ENCODE data around the gene ACADSB. TPM values are rescaled to one million over a fixed set of nuclear protein-coding genes. Genes with fewer than 3 reads are reported as not detected.

The ACADSB gene
- 14.5 TPM for total RNA-seq

DNA sequence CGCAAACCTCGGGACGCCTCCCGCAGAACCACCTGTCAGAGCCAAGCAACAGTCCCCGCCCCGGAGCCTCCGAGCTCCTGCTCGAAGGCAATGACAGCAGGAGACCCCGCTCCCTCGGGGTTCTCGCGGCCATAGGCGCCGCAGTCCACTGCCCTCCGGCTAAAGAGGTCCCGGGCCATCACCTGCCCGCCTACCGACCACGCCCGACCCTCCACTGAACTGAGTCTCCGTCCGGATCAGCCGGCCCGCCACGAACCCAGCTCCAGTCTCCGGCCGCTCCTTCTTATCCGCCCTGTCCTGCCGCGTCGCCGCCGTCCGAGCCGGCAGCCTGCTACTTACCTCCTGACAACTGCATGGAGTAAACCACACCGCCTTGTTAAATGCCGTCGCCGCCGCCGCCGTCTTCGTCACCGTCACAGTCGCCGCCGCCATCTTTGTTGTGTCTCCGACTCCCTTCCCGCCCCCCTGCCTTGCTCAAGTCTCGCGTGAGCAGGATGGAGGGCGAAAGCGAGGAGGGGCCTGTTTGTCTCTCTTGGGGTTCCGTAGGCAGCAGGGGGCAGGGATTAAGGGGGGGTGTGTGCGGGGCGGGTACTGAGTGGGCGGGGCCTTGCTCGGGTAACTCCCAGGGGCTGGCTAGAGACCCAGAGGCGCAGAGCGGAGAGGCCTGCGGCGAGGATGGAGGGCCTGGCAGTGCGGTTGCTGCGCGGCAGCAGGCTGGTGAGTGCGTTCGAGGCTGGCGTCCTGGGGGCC lies at the start of gene ACADSB, which contains the start of gene IKZF5:
Gene ACADSB (plus strand): TSS at position 652 of the 750 bp plus-strand sequence. CDS start 24 bp downstream, at position 676.
Gene IKZF5 (minus strand): TSS at position 441 of the 750 bp plus-strand sequence. CDS start 10,170 bp downstream, outside the sequence.
- peak; percentile 97 for DNase-seq

DNA sequence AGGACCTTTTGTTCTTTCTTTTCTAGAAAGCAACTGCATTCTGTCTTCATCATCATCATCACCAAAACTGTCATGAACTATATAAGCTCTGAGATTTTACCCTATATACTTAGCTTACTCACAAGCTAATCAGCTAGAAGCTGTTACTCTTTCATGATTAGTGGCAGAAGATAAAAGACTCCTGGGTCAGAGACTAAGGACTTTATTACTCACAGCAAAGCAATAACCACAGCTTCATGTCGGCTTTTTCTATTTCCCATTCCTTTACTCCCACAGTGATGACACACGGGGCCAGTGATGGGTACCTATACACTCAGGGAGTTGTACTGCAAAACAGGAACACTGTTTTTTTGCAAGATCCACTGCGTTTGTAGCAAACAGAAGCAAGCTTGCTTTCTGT lies 46.4 kb upstream of the ACADSB start:
- no peak for DNase-seq

- DNase-seq, result no peak
These were observed 41.9 kb upstream of the ACADSB start for GRCh38 chr10:122966879-122967278.

DNA sequence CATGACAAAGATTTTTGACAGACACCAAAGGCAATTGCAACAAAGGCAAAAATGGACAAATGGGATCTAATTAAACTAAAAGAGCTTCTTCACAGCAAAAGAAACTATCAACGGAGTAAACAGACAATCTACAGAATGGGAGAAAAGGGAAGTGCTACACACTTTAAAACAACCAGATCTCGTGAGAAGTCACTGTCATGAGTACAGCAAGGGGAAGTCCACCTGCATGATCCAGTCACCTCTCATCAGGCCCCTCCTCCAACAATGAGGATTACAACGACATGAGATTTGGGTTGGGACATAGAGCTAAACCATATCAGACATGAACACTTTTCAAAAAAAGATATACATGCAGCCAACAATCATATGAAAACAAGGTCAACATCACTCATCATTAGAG lies 40.1 kb upstream of the ACADSB start:
- no peak for DNase-seq

GRCh38 chr10:122974023-122974422 lies 34.8 kb upstream of the ACADSB start:
- no peak for DNase-seq

- no peak for DNase-seq
These were observed 34.2 kb upstream of the ACADSB start for GRCh38 chr10:122974543-122975064.

DNA sequence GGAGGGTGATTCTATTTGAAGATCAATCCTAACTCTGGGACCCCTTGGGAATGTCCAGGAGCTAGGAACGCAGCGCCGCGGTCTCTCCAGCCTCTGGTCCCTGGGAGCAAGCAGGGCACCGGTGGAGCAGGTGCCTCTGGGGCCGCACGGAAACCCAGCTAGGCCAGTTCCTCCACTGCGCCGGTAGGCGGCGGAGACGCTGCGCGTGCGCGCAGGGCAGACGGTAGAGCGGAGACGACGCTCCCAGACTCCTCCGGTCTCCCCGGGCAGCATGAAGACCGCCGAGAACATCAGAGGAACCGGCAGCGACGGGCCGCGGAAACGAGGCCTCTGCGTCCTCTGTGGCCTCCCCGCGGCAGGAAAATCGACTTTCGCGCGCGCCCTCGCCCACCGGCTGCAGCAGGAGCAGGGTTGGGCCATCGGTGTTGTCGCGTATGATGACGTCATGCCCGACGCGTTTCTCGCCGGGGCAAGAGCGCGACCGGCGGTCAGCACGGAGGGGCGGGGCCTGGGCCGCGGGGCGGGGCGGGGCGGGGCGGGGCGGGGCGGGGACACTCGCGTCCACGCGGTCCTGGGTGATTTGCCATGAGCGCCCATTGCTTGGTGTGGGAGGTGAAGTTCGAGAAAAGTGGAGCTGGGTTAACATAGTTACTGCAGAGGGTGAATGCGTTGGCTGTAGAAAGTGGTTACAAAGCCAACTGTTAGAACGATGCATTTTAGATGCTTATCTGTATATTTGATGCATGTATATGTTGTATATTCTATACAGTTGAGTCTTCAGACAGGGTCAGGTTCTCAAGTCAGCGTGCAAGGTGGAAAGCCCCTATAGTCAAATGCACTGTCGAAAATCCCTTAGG lies 28.4 kb upstream of the ACADSB start, which contains the start of gene PSTK:
Gene PSTK (plus strand): TSS at position 193 of the 857 bp plus-strand sequence. CDS start 79 bp downstream, at position 272.
- DNase-seq, result peak; percentile 95

DNA sequence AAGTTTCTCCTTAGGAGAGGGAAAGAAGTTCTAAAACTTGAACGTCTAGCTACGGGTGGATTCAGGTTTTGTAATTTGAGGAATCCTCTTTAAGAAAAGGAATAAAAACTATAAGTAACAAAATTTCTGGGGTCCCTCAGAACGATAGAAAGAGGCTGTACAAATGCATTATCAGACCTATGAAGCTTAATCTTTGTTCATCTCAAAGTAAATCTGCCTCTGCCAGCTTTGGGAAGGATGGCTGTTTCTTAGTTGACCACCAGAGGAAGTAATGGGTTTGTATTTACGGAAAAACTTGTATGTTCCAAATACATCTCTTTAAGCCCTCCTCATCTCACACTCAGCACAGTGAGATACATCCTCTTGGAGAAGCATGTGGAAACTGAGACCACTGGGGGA lies 27.7 kb upstream of the ACADSB start:
- no peak for DNase-seq

GRCh38 chr10:122983898-122984297 lies 24.9 kb upstream of the ACADSB start:
- DNase-seq, result no peak

- DNase-seq, result no peak
These were observed 24.1 kb upstream of the ACADSB start for GRCh38 chr10:122984708-122985107.

DNA sequence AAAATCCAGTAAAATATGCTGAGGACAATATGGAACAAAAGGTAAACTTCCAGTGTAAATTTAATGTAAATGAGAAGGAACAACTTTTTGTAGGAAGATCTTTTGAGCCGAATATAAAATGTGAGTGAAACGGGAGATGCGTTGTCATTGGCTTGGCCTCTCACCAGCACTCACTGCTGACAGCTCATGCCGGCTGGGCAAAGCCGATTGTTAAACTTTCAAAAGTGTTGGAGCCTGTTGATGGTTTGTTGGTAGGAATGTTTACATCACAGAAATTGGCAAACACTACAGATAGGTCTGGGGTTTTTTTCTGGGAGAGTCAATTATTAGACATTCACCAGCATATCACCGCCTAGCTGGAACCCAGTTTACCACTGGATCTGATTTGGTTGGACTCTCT lies 22.5 kb upstream of the ACADSB start:
- DNase-seq, result no peak

DNA sequence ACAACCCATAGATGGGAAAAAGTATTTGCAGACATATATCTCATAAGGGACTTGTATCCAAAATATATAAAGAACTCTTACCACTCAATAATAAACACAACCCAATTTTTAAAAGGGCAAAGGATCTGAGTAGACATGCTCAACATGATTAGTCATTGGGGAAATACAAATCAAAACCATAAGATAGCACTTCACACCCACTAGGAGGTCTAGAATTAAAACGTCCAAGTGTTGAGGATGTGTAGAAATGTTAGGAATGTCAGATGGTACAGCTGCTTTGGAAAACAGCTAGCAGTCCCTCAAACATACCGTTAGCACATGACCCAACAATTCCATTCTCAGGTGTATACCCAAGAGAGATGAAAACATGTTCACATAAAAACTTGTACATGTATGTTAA lies 20.3 kb upstream of the ACADSB start:
- DNase-seq, result no peak

DNA sequence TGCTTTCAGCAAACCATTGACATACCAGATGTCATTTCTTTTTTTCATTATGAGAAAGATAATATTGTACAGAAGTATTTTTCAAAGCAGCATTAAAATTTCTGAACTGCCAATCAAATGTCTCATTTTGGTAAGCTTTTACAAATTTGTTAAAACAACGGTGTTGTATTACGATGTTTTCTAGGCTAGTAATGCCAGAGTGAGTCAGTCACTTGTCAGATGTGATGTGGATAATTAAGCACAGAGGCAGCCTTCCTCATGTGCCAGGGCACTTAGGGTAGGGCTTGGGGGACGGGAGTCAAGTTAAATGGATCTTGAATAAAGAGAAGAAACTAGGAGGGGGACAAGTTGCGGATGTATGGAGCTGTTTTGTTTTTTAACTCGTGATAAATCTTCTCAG lies 18.5 kb upstream of the ACADSB start:
- no peak for DNase-seq

DNA sequence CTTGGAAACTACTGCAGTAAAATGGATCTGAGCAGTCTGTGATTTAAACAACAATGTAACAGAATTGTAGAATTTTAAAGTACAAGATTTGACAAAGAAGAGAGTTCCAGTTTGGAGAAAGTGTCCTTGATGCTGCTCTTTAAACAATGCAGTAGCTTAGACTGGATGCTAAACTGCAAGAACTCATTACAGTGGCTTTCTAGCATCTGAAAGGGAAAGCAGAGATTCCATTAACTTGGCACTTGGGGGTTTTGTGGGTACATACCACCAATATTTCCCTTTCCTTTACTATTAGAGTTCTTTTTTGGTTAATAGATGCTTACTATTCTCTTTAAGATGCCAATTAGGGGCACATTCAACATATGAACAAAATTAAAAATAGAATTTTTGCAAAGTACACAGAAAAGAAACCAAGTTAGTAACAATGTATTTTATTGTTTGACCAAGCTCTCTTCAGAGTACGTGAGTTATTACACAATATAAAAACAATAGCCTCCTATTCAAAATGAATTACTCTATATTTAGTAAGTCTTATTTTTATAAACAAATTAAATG lies 16.7 kb upstream of the ACADSB start:
- DNase-seq, result no peak

DNA sequence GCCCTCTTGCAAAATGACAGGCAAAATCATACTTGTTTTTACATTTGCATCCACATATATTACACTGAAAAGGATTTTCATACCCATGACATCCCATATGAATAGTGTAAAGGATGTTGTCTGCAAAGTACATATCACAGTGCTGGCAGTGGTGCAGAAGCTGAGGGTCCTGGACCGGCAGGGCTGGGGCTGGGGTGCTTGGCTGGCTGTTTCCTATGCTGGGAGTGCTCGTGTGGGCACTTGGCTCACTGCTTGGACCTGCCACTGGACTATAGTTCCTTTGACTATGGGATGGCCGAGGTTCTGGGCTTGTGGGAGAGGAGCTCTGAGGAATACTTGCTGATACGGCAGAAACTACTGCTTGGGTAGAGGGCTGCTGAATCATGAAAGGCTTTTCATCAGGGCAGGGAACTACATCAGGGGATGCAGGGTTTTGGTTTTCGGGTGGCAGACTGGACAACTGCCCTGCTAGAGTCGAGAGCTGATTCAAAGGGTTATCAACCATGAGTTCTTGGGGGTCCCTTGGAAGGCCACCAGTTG lies 14.9 kb upstream of the ACADSB start:
- DNase-seq, result no peak

DNA sequence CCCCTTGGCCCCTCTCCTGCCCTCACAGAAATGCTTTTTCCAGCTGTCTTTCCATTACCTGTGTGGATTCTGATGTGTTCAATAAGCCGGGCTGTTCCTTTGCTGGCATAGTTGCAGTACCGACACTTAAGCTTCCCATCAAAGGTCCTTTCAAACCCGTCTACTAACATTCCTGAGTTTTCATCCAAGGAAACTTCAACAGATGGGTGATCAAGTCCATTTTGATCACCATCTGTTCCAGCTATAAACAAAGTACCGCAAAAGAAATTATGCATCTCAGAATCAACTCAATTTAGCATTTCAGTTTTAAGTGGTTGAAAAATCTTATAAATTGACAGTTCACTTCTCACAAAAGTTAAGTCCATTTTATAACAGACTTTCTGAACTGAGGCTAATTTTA lies 12.9 kb upstream of the ACADSB start:
- DNase-seq, result no peak

GRCh38 chr10:122997864-122998263 lies 10.9 kb upstream of the ACADSB start:
- DNase-seq, result no peak

DNA sequence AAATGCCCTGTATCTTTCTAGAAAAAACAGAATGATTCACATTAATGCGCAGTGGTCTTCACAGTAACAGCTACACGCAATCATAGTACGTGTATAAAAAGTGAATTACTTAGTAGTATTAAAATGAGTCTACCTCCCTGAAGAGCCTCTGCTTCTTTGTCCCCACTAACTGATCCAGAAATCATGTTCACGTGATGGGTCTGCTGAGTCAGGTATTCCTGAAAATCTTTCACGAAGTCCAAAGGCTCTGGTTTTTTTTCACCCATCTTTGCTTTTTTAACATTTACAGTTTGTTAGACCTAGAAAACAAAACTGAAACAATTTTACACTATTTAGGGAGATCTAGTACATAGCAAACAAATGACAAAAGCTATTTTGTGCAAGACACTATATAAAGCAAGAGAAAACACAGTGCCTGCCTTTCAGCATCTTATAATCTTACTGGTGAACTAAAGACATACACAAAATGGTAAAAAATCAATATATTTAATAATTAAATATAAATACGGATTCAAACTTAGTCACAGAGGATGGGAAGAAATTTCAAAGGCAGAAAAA lies 10.4 kb upstream of the ACADSB start:
- no peak for DNase-seq

DNA sequence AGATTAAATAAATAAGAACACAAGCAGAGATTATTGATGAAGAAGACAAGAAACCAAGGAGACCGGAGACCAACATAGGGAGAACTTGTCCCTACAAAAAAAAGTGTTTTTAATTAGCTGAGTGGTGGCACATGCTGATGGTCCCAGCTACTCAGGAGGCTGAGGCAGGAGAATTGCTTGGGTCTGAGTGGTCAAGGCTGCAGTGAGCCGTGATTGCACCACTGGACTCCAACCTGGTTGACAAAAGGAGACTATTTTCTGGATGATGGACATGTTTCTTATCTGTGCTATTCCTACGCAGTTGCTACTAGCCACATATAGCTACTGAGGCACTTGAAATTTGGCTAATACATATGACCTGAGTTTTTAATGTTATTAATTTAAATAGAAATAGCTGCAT lies 9.9 kb upstream of the ACADSB start:
- DNase-seq, result no peak

DNA sequence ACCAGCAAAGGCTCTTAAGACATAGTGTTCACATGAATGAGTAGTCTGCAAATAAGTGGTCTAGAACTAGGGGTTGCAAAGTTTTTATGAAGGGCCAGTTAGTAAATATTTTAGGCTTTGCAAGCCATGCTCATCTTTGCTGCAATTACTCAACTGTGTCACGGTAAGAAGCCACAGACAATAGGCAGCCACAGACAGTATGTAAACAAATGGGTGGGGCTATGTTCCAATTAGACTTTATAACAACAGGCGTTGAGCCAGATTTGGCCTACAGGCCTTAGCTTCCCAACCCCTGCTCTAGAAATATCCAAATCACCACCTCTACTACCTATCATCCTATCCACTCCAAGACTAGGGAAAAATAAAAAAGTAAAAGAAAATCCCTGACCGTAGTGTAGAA lies 9.5 kb upstream of the ACADSB start:
- DNase-seq, result no peak

DNA sequence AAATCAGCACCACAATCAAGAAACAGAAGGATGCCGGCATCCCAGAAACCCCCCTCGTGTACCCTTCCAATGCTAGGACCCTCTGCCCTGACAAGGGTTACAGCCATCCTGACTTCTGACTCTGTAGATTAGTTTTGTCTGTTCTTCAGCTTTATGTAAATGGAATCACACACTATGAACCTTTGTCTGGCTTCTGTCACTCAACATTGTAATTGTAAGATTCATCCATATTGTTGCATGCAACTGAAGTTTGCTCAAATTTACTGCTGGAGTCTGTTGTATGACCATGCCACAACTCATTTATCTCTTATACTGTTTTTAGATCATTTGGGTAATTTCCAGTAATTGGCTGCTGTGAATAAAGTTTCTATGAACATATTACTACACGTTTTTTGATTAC lies 8.7 kb upstream of the ACADSB start:
- DNase-seq, result no peak

GRCh38 chr10:123001370-123001769 lies 7.4 kb upstream of the ACADSB start:
- no peak for DNase-seq

All from occipital lobe (tissue), 2 donors.